ENCODE measurements around the gene UTRN.

Gene UTRN

DNA sequence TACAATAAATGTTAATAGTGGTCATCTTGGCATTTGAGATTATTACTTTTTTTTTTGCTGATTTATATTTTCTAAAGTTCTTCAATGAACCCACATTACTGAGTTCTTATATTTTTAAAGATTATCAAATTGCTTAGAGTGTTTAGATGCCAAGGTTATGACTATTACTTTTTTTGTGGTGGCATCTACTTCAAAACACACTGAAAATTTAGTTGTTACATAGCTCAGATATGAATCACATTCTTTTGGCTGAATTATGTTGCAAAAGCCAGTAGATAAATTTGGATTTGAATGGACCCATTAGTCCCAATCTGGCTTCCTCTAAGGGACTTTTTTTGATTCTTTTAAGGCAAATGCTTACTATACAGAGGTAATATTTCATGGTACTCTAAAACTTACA lies 8.9 kb downstream of the UTRN start:
- H3K4me3 ChIP-seq (ENCODE audit: low read length), result no peak overlapping the region

DNA sequence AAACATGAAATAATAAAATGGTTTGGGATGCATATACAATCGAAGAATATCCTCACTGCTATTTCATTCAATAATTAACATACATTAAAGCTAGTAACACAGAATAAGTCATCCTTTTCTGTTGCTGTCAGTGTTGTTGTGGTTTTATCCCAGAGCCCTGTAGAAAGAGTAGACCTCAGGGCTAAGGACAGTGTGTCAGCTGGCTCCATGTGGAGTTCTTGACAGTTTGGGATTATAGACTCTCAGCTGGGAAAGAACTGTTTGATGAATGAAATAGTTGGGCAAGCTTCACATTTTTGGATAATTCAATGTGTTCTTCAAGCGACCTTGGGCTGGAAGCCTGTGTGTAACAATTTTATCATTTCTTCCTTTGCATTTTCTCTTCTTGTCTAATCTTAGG lies 10.1 kb downstream of the UTRN start:
- TF ChIP-seq ZNF274 (IDR thresholded peaks at IDR 0.05; ENCODE audit: low read depth, low read length), result no peak
- H3K4me3 ChIP-seq (ENCODE audit: low read length), result no peak overlapping the region

More for the DNA sequence above, 8.9 kb downstream of the UTRN start:
- no peak for TF ChIP-seq ZNF274 (IDR thresholded peaks at IDR 0.05; ENCODE audit: low read depth, low read length)

DNA sequence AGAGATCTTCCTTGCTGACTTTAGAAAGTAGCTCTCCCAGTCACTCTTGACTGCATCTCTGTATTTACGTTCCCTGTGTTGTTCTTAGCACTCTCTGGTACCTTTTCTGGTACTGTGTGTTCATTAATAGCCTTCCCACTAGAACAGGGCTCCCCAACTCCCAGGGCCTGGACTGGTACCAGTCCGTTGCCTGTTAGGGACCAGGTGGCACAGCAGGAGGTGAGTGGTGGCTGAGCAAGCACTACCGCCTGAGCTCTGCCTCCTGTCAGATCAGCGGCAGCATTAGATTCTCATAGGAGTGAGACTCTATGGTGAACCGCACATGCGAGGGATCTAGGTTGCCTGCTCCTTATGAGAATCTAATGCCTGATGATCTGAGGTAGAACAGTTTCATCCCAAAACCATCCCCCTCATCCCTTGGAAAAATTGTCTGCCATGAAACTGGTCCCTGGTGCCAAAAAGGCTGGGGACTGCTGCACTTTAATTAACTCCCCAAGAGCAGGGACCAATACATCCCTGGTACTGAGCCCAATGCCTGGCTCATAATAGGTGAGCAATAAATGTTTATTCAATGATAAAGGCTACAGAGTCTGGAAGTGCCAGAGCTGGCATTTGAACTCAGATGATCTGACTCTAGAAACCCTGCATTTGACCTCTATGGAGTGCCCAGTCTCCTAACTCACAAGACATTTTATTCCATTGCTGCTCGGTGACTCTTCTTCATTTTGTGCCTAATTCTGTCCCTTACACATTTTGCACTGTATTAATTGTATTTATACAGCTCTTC lies 11.0 kb downstream of the UTRN start:
- no peak overlapping the region for H3K4me3 ChIP-seq (ENCODE audit: low read length)
- no peak for TF ChIP-seq ZNF274 (IDR thresholded peaks at IDR 0.05; ENCODE audit: low read depth, low read length)

DNA sequence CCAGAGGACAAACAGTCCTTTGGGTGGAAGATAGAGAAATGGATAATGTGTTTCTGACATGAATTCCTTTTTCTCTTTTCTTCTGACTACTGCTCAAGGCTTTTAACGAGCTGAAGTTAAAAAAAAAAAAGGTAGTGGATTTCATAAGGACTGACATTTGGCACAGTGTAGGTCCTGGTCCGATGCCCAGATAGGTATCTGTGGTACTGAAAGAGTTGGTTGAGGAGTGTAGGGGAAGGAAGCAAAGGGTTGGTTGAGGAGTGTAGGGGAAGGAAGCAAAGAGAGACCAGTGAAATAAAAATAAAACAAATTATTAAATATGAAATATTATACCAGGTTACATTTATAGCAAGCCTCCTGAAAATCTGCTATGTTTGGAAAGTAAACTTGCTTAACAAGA lies 11.8 kb downstream of the UTRN start:
- no peak overlapping the region for H3K4me3 ChIP-seq (ENCODE audit: low read length)
- TF ChIP-seq ZNF274 (IDR thresholded peaks at IDR 0.05; ENCODE audit: low read depth, low read length), result no peak

DNA sequence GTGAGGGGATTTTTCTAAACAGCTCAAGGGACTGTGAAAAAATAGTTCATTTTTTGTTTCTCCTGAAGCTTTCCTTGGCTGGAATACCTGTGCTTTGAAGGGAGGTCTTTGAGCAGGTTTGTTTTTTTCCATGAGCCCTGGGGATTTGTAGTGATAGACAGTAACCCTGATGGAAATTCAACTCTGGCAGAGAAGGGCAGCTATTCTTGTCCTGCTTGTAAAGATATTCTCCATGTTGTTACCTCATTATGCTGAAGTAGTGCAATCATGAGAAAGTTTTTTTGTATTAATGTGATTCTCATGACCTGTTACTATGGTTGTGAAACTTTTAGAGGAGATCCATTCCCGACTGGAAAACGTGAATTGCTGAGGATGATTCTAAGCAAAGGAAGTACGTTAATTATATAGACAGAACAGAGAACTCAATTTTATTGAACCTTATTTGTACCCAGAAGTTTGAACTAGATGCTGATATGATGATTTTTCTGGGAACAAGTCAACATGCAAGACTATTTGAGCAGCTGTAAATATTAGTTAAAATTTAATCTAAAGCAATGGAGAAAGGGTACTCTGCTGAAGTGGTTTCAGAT lies 12.5 kb downstream of the UTRN start:
- H3K4me3 ChIP-seq (ENCODE audit: low read length), result no peak overlapping the region
- TF ChIP-seq ZNF274 (IDR thresholded peaks at IDR 0.05; ENCODE audit: low read depth, low read length), result no peak

DNA sequence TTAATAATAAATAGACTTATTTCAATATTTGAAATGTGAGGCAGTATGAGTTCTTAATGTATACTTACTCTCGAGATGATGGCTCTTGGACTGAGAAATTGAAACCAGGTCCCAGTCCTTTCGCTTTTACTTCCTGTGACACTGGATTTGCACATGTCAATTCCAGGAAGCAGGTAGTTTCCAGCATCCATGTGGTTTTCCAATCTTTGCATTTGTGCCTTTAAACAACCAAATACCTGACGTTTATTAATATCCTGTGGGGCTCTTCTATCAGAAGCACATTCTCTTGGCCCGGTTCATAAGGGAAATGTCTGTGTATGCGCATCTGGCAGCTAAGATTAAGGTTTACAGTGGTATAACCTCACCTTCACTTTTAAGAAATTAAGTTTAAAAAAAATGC lies 13.1 kb downstream of the UTRN start:
- 0 out of 2 replicates have a peak, but pooled peaks have one; percentile 30 for TF ChIP-seq ZNF274 (IDR thresholded peaks at IDR 0.05; ENCODE audit: low read depth, low read length)
- H3K4me3 ChIP-seq (ENCODE audit: low read length), result no peak overlapping the region

GRCh38 chr6:144298916-144299315 lies 13.8 kb downstream of the UTRN start:
- TF ChIP-seq ZNF274 (IDR thresholded peaks at IDR 0.05; ENCODE audit: low read depth, low read length), result no peak
- no peak overlapping the region for H3K4me3 ChIP-seq (ENCODE audit: low read length)

DNA sequence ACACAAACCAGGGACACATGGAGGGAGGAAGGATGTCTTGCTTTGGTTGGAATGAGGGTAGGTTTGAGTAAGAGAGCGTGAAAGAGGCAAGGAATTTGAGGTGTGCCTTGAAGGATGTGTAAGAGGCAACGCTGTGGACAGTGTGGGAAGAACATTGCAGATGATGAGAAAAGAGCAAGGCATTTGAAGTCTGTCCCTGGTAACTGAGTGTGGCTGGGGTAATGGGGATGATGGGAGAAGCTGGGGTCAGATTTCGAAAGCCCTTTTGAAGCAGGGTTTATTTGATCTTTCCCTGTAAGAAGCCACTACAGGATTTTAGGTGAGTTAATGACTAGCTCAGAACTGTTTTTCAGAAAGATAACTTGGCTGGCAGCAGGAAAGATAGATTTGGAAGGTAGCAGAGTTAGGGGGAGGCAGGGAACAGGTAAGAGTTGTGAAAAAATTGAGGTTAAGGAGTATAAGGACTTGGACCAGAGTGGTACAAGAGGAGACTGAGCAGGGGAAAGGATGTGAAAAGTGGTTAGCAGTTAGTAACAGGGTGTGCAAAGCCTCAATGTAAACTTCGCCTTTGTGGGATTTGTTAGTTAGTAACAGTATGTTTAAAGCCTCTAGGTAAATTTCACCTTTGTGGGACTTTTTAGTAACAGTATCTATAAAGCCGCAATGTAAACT lies 17.7 kb downstream of the UTRN start:
- TF ChIP-seq ZNF274 (IDR thresholded peaks at IDR 0.05; ENCODE audit: low read depth, low read length), result no peak
- H3K4me3 ChIP-seq (ENCODE audit: low read length), result no peak overlapping the region

DNA sequence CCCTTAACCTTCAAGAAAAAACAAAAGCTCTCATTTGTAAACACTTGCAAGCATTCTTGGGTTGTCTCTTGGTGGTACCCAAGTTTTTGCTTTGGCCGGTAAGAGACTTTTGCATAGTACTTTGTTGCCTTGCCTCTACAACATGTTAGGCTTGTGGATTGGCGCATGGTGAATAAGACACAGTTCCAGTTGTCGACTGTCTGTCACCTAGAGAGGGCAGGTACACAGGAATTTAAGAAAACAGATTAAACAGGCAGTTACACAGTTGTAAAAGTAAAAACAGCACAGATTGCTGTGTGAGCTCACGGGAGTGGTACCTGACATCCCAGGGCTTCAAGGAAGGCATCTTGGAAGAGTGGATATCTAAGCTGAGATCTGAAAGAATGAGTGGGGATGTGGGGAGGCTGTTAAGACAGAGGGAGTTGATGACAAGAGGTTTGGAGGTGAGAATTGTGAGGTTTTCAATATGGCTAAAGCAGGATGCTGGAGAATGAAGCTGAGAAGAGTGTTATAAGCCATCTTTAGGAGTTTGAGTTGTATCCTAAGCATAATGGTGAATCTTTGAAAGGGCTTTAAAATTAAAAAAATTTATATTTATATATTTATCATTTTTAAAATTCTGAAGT lies 19.2 kb downstream of the UTRN start:
- no peak overlapping the region for H3K4me3 ChIP-seq (ENCODE audit: low read length)
- no peak for TF ChIP-seq ZNF274 (IDR thresholded peaks at IDR 0.05; ENCODE audit: low read depth, low read length)

DNA sequence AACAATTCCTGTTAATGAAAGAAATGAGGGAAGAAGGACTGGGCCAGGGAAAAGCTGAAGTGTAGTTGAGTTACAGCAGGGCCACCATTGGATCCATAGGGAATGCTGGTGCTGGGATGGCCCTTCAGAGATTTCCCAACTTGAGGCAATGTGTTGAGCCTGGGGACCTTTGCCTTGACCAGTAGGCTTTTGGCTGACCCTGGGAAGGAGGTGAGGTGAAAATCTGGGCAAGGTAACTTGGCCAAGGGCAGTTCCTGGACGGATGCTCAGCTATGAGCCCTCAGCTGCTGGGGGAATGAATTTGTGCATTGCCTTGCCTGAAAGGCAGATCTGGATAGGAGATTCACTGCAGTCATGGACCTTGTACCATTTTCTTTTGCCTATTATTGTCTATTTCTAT lies 20.4 kb downstream of the UTRN start:
- no peak for TF ChIP-seq ZNF274 (IDR thresholded peaks at IDR 0.05; ENCODE audit: low read depth, low read length)
- no peak overlapping the region for H3K4me3 ChIP-seq (ENCODE audit: low read length)

GRCh38 chr6:144305985-144306384 lies 20.9 kb downstream of the UTRN start:
- peak overlapping the region; percentile 7; the same call in 1 of the 2 replicates for H3K4me3 ChIP-seq (ENCODE audit: low read length)
- no peak for TF ChIP-seq ZNF274 (IDR thresholded peaks at IDR 0.05; ENCODE audit: low read depth, low read length)

GRCh38 chr6:144307880-144308279 lies 22.7 kb downstream of the UTRN start:
- no peak for TF ChIP-seq ZNF274 (IDR thresholded peaks at IDR 0.05; ENCODE audit: low read depth, low read length)
- H3K4me3 ChIP-seq (ENCODE audit: low read length), result no peak overlapping the region

- TF ChIP-seq ZNF274 (IDR thresholded peaks at IDR 0.05; ENCODE audit: low read depth, low read length), result no peak
- no peak overlapping the region for H3K4me3 ChIP-seq (ENCODE audit: low read length)
These were observed 25.6 kb downstream of the UTRN start for GRCh38 chr6:144310765-144311164.

DNA sequence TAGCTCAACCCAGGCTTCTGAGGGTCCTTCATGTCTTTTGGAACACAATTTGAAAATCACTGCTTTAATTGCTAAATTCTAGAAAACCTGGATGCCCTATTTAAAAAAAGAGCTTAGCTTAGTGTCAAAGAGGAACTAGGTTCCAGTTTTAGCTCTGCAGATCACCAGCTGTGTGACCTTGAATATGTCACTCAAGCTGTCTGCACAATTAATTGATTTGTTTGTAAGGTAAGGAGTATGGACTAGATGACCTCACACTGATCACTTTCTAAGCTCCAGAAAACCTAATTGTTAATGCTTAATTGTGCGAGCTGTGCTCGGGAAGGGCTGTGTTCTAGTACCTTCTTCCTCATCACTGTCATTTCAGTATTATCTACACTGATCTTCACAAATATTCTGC lies 26.2 kb downstream of the UTRN start:
- no peak for TF ChIP-seq ZNF274 (IDR thresholded peaks at IDR 0.05; ENCODE audit: low read depth, low read length)
- H3K4me3 ChIP-seq (ENCODE audit: low read length), result no peak overlapping the region
